ENCODE data around the gene ZC3HAV1.

DNA sequence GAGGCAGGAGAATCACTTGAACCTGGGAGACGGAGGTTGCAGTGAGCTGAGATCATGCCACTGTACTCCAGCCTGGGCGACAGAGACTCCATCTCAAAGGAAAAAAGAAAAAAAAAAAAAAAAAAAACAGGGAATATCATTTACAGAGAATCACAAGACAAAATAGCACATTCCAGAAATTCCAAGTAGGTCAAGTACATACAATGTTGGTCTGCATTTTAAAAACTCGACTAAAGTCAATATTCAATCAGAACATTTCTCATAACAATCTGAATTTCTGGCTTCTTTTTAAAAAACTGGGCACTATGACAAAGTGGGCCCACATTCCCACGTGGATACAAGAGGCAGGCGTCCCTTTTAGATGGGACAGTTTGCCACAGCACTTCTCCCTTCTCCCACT lies 86.4 kb downstream of the ZC3HAV1 start:
- TF ChIP-seq TAF1 (IDR thresholded peaks at IDR 0.05; ENCODE audit: borderline replicate concordance, low read depth, low read length) = no peak
- no peak for TF ChIP-seq POLR2A (IDR thresholded peaks at IDR 0.05; ENCODE audit: low read depth, low read length)
- TF ChIP-seq, protein P1, sequence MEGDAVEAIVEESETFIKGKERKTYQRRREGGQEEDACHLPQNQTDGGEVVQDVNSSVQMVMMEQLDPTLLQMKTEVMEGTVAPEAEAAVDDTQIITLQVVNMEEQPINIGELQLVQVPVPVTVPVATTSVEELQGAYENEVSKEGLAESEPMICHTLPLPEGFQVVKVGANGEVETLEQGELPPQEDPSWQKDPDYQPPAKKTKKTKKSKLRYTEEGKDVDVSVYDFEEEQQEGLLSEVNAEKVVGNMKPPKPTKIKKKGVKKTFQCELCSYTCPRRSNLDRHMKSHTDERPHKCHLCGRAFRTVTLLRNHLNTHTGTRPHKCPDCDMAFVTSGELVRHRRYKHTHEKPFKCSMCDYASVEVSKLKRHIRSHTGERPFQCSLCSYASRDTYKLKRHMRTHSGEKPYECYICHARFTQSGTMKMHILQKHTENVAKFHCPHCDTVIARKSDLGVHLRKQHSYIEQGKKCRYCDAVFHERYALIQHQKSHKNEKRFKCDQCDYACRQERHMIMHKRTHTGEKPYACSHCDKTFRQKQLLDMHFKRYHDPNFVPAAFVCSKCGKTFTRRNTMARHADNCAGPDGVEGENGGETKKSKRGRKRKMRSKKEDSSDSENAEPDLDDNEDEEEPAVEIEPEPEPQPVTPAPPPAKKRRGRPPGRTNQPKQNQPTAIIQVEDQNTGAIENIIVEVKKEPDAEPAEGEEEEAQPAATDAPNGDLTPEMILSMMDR (IDR thresholded peaks at IDR 0.05 in 2 of 3, conservative IDR thresholded peaks at IDR 0.05 in 1 of 3; ENCODE audit: control insufficient read depth in 2 of 3, extremely low read depth in 1 of 3, insufficient read depth in 1 of 3, low read depth in 3 of 3, low read length in 3 of 3) = no peak
- no peak for TF ChIP-seq TBL1XR1 (IDR thresholded peaks at IDR 0.05; ENCODE audit: low read depth, low read length)
- no peak for TF ChIP-seq RAD21 (IDR thresholded peaks at IDR 0.05; ENCODE audit: insufficient read depth, low read depth, low read length)
- no peak for TF ChIP-seq BACH1 (IDR thresholded peaks at IDR 0.05; ENCODE audit: borderline replicate concordance)
- no peak for TF ChIP-seq PAX8 (IDR thresholded peaks at IDR 0.05)
- no peak for TF ChIP-seq ZNF274 (IDR thresholded peaks at IDR 0.05; ENCODE audit: insufficient read depth, insufficient read length)
- TF ChIP-seq, protein P2, sequence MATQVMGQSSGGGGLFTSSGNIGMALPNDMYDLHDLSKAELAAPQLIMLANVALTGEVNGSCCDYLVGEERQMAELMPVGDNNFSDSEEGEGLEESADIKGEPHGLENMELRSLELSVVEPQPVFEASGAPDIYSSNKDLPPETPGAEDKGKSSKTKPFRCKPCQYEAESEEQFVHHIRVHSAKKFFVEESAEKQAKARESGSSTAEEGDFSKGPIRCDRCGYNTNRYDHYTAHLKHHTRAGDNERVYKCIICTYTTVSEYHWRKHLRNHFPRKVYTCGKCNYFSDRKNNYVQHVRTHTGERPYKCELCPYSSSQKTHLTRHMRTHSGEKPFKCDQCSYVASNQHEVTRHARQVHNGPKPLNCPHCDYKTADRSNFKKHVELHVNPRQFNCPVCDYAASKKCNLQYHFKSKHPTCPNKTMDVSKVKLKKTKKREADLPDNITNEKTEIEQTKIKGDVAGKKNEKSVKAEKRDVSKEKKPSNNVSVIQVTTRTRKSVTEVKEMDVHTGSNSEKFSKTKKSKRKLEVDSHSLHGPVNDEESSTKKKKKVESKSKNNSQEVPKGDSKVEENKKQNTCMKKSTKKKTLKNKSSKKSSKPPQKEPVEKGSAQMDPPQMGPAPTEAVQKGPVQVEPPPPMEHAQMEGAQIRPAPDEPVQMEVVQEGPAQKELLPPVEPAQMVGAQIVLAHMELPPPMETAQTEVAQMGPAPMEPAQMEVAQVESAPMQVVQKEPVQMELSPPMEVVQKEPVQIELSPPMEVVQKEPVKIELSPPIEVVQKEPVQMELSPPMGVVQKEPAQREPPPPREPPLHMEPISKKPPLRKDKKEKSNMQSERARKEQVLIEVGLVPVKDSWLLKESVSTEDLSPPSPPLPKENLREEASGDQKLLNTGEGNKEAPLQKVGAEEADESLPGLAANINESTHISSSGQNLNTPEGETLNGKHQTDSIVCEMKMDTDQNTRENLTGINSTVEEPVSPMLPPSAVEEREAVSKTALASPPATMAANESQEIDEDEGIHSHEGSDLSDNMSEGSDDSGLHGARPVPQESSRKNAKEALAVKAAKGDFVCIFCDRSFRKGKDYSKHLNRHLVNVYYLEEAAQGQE (IDR thresholded peaks at IDR 0.05; ENCODE audit: low read depth, low read length) = no peak
- TF ChIP-seq CHD4 (IDR thresholded peaks at IDR 0.05) = no peak
- TF ChIP-seq KAT2A (conservative IDR thresholded peaks at IDR 0.05; ENCODE audit: control insufficient read depth, low read depth, low read length) = no peak
- TF ChIP-seq, protein P3, sequence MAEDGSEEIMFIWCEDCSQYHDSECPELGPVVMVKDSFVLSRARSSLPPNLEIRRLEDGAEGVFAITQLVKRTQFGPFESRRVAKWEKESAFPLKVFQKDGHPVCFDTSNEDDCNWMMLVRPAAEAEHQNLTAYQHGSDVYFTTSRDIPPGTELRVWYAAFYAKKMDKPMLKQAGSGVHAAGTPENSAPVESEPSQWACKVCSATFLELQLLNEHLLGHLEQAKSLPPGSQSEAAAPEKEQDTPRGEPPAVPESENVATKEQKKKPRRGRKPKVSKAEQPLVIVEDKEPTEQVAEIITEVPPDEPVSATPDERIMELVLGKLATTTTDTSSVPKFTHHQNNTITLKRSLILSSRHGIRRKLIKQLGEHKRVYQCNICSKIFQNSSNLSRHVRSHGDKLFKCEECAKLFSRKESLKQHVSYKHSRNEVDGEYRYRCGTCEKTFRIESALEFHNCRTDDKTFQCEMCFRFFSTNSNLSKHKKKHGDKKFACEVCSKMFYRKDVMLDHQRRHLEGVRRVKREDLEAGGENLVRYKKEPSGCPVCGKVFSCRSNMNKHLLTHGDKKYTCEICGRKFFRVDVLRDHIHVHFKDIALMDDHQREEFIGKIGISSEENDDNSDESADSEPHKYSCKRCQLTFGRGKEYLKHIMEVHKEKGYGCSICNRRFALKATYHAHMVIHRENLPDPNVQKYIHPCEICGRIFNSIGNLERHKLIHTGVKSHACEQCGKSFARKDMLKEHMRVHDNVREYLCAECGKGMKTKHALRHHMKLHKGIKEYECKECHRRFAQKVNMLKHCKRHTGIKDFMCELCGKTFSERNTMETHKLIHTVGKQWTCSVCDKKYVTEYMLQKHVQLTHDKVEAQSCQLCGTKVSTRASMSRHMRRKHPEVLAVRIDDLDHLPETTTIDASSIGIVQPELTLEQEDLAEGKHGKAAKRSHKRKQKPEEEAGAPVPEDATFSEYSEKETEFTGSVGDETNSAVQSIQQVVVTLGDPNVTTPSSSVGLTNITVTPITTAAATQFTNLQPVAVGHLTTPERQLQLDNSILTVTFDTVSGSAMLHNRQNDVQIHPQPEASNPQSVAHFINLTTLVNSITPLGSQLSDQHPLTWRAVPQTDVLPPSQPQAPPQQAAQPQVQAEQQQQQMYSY (CRISPR knock-in tag; IDR thresholded peaks at IDR 0.05) = no peak
- TF ChIP-seq SMC3 (IDR thresholded peaks at IDR 0.05; ENCODE audit: borderline replicate concordance, low read length) = no peak

Data from GM12878 (cell line).